NCI-H187 treated with DMSO at 0.1 percent for 48 hours (cell line): ENCODE measurements around the gene EYA2.
"Not testable (repeated sequence)": the region's sequence is repeated elsewhere in the genome, so short reads cannot be mapped to it uniquely, and the experiment has no call there.

Experiments
- DNase-seq: peaks from one replicate; lab custom pipeline; 2025; lab: John Stamatoyannopoulos, UW

The EYA2 gene

GRCh38 chr20:46932439-46932838, 37.8 kb downstream of the EYA2 start:
- not testable (repeated sequence) for DNase-seq

- DNase-seq = no peak
These were observed 38.5 kb downstream of the EYA2 start for GRCh38 chr20:46933150-46933549.

DNA sequence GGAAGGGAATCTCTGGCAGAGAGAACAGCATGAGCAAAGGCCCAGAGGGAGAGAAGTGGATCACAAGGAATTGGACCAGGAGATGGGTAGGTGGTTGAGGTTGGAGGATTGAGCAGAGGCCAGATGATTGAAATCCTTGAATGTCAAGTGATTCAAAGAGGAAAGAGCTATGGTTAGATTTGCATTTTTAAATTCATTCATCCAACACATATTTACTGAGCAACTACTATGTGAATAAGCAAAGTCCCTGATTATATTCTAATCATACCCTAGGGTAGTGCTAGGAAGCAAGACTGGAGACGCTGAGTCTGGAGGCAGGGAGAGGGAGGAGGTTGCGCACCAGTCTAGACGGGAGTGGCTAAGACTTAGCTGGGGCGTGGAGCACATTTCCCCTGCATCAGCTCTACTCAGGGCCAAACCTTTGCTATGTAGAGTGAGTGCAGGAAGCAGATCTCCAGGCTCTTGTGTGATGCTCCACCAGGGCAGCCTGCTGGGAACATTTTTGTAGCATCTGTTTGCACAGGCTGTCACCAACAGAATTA, 40.2 kb downstream of the EYA2 start:
- DNase-seq = no peak

DNA sequence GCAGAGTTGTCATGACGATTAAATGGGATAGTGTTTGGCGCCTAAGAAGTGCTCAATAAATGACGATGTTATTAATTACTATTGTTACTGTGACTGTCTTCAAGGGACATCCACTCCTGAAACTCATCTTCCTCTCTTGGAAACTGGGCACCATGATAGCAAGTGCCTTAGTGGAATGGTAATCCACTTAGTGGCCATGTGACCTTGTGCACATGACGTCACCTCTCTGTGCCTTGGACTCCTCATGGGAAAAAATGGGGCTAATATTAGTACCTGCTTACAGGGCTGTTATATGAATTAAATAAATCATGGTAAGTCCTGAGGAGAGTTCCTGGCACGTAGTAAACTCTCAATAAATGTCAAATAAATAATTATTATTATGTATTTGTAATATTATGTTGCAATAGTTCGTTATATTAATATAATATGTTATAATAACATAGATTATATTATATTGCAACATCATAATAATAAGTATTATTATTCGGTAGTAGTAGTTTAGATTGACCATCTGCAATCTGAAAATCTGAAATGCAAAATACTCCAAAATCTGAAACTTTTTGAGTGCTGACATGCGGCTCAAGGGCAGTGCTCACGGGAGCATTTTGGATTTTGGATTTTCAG, 40.9 kb downstream of the EYA2 start:
- no peak for DNase-seq

- DNase-seq = no peak
These were observed 41.9 kb downstream of the EYA2 start for GRCh38 chr20:46936415-46937156.

- DNase-seq = no peak
These were observed 42.5 kb downstream of the EYA2 start for GRCh38 chr20:46937157-46937523.

- DNase-seq = no peak
These were observed 43.0 kb downstream of the EYA2 start for GRCh38 chr20:46937533-46938226.

GRCh38 chr20:46938434-46938833, 43.8 kb downstream of the EYA2 start:
- no peak for DNase-seq

- no peak for DNase-seq
These were observed 44.7 kb downstream of the EYA2 start for GRCh38 chr20:46939031-46939965.

GRCh38 chr20:46940616-46941015, 46.0 kb downstream of the EYA2 start:
- no peak for DNase-seq

GRCh38 chr20:46941404-46941803, 46.8 kb downstream of the EYA2 start:
- no peak for DNase-seq

DNA sequence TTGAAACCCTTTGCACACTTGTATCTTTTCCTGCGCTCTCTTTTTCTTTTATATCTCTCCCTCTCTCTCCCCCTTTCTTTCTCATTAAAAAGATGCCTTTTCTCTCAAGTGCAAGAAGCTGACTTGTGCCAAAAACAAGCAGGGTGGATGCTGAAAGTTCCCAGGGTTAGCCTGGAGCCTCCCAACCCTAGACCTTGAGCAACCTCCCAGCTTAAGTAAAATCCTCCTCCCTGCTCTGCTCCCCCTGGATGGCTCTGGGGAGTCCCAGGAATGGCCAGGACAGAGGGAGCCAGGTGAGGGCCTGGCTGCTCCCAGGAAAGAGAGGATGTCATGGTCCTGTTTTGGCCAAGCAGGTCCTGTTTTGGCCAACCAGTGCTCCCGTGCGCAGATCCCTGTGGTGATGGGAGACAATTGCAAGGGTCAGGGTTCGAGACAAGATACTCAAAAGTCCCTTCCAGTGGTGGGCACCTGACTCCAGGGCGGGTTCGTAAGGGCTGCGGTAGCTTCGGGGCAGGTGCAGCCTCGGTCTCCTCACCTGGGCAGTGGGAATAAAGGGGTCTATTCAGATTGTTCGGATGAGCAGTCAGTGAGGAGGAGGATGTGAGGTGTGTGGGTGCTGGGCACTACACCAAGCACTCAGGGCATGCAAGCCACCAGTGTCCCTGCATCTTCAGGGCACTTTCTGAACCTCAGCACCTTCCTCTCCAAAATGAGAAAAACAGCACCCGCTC, 49.4 kb downstream of the EYA2 start:
- no peak for DNase-seq

DNA sequence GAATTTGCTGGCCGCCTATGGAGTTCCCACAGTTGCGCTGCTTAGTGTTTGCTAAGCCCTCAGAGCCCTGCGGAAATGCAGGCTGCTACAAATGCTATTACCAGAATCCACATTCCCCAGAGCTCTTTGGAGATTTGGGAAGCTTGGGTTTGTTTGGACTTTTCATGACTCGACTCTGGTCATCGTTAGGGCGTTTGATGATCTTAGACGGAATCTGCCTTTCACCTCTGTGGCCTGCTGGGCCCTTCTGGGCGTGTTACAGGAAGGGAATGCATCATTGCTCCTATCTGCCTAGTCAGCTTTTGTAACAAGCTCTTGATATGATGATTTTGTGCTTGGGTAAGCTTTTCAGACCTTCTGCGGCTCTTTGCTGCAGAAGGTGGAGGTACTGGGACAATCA, 50.8 kb downstream of the EYA2 start:
- DNase-seq = no peak

GRCh38 chr20:46946181-46946624, 51.6 kb downstream of the EYA2 start:
- DNase-seq = no peak

DNA sequence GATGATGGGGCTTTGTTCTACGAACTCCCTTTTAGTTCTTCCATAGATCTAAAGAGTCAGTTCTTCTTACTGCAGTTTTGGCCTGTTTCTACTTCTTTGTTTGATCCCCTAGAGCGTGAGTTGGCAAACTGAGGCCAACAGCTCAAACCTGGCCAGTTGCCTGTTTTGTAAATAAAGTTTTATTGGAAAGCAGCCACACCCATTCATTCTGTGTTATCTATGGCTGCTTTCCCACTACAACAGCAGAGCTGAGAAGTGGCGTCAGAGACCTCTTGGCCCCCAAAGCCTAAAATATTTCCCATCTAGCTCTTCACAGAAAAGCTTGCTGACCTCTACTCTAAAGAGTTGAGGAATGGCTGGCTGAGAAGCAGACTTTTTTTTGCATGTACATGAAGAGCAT, 52.2 kb downstream of the EYA2 start:
- DNase-seq = no peak

DNA sequence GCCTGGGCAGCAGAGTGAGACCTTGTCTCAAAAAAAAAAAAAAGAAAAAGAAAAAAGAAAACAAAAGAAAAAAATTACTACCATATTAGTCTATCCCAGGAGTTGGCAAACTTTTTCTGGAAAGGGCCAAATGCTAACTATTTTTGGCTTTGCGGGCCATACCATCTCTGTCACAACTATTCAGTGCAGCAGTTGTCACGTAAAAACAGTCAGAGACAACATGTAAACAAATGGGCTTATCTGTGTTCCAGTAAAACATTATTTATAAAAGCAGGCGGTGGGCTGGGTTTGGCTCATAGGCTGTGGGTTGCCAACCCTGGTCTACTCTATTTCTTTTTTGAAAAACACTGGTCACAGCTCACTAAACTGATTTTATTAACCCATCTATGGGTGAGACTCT, 53.4 kb downstream of the EYA2 start:
- no peak for DNase-seq

- no peak for DNase-seq
These were observed 56.8 kb downstream of the EYA2 start for GRCh38 chr20:46951405-46951804.

DNA sequence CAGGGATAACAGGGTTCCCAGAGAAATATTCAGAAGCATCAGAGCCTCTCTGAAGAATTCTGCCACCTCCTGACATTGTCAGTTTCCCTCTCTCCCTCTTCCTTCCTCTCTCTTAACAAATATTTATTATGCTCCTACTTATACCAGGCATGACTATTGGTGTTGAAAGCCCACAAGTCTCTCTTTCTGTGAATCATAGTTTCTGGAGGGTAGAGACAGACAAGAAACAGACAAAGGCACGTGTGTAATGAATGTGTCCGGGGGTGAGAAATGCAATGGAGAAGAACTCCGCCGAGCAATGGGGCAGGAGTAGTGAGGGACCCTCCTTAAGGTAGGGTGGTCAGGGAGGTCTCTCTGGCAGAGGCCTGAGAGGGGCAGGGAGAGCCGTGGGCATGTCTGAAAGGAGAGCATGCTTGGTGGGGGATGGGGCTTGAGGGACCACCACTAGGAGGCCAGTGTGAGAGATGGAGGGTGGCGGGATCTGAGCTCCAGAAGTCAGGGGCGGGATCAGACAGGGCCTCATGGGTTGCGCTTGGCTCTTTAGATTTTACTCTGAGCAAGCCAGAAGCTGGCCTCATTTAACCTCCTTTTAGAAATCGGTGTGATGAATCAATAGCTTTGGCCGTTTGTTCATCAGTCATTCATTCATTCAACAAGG, 57.3 kb downstream of the EYA2 start:
- DNase-seq = no peak

DNA sequence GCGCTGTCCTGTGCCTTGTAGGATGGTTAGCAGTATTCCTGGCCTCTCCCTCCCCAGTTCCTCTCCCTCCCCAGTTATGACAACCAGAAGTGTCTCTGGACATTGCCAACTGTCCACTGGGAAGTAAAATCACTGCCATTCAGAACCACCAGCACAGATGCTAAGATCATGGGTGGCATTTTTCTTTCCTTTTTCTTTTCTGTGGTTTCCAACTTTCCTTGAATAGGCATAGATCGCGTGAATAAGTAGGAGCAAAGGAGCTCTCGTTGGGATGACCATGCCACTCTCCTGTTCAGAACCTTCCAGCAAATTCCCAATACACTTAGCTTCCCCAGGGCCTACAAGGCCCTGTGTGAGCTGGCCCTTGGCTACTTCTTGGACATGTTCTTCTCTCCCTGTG, 59.0 kb downstream of the EYA2 start:
- DNase-seq = no peak

DNA sequence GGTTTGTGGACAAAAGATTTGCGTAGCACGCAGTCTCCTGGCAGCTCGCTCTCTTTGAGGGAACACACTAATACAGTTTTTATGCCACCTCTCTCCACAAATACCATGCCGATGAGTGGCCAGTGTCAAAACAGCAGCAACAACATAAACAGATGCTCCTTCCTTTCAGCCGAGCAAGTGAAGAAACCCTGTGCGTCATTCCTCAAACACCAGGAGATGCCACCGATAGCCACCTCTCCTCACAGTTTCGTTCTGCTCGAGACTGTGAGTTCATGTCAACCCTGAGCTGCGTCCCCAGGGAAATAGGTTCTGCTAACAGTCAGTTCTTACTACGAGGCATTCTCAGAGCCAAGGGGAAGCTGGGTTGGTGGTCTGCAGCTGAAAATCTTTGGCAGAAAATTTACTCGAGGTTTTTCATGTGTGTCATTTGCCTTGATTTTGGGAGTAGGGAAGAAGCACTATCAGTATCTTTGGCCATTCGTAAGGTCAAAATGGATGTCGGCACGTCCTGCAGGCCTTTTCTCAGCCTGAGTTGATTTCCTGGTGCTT, 59.9 kb downstream of the EYA2 start:
- no peak for DNase-seq
